ENCODE measurements around the gene DNLZ. TPM values are rescaled to one million over a fixed set of nuclear protein-coding genes. Genes with fewer than 3 reads are reported as not detected.

DNLZ gene
- total RNA-seq, 4 donors from 2014 or later = 16.2 to 58.4 (median 23.1) TPM

- no peak for TF ChIP-seq CTCF (IDR thresholded peaks at IDR 0.05)
- no peak for TF ChIP-seq POLR2A (IDR thresholded peaks at IDR 0.05)
- peaks cover 29 to 36% of the 10 kb centered on the region in 2 donors for H3K36me3 ChIP-seq
- no peaks in the 10 kb centered on the region for H3K9me3 ChIP-seq
- H3K4me1 ChIP-seq = no peaks in the 10 kb centered on the region
- no peak overlapping the region for H3K4me3 ChIP-seq (replicated peaks in 1 of 3)
- WGBS, 2 donors = 94 to 96% methylated on average over 13 to 15 of the region's 17 CpGs
- H3K27me3 ChIP-seq = no peaks in the 10 kb centered on the region
- H3K27ac ChIP-seq = no peak overlapping the region
- no peak for DNase-seq
- intact Hi-C loops (cut with DNase I) = no loop called here
Measured at GRCh38 chr9:136380381-136380780, 16.8 kb upstream of the DNLZ start.

DNA sequence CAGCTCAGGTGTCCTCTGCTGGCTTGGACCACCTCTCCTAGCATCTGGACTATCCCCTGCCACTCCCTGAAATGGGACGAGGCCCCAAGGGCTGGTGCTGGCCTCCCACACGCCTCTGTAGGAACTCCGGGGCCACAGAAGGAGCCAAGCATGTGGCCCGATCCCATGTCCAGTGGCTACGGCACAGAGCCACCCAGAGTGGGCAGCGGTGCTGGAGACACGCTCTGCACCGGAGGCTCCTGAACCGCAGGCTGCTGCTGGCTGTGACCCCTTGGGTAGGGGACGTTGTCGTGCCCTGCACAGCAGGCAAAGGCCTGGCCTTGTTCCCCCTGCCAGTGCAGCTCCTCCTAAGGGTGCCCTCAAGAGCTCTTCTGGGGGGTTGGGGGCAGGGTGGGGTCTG is 16.3 kb upstream of the DNLZ start:
- Histone ChIP-seq H3K9me3 (no peaks in the 10 kb centered on the region), H3K27me3 (no peaks in the 10 kb centered on the region), H3K4me3 (replicated peaks in 1 of 3) (no peak overlapping the region), H3K36me3 (peaks cover 29 to 36% of the 10 kb centered on the region in 2 donors), H3K27ac (no peak overlapping the region), H3K4me1 (no peaks in the 10 kb centered on the region)
- DNase-seq = no peak
- intact Hi-C loops (cut with DNase I) = no loop called here
- 88% methylated on average over 11 of the region's 11 CpGs; no CpG with 5 or more reads in 1 of the 2 donors for WGBS, 2 donors
- TF ChIP-seq CTCF (IDR thresholded peaks at IDR 0.05) (no peak), POLR2A (IDR thresholded peaks at IDR 0.05) (no peak)

DNA sequence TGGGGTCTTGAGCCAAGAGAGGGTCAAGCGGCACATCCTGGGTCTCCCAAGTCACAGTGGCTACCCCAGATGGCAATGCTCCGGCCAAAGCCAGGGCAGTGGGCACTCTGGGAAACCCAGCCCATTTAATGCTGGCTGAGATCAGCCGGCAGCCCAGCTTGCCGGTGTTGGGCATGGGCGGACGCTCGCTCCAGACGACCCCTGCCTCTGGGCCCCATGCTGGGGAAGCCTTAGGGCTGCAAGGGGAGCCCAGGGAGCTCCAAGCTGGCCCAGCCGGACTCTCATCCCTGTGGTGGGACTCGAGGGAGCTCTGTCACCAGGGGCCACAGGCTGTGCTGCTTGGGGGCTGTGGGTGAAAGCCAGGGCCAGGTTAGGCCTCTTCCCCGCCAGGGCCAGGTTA is 15.9 kb upstream of the DNLZ start:
- TF ChIP-seq POLR2A (IDR thresholded peaks at IDR 0.05) (no peak), CTCF (IDR thresholded peaks at IDR 0.05) (no peak)
- Histone ChIP-seq H3K27me3 (no peaks in the 10 kb centered on the region), H3K4me3 (replicated peaks in 1 of 3) (no peak overlapping the region), H3K27ac (no peak overlapping the region), H3K4me1 (no peaks in the 10 kb centered on the region), H3K36me3 (peaks cover 29 to 32% of the 10 kb centered on the region in 2 donors), H3K9me3 (no peaks in the 10 kb centered on the region)
- no peak for DNase-seq
- intact Hi-C loops (cut with DNase I) = no loop called here
- whole genome bisulfite sequencing, 2 donors = 84 to 94% methylated on average over 3 to 4 of the region's 11 CpGs

DNA sequence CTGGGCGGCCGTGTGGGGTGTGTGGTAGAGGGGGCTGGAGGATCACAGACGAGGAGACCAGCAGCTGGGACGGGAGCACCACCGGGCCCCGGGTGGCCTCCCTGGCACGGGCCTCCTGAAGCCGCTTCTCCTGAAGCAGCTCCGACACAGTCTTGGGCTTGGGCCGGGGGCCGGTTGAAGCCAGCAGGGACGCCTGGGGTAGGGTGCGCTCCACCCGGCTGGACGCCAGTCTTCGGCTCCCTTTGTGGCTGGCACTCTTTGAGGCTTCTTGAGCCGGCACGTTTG is 15.4 kb upstream of the DNLZ start:
- no peak overlapping the region for H3K27ac ChIP-seq
- no peaks in the 10 kb centered on the region for H3K9me3 ChIP-seq
- no peak for DNase-seq
- TF ChIP-seq CTCF (IDR thresholded peaks at IDR 0.05) (no peak), POLR2A (IDR thresholded peaks at IDR 0.05) (no peak)
- H3K4me1 ChIP-seq = no peaks in the 10 kb centered on the region
- WGBS, 2 donors = 84 to 98% methylated on average over 9 to 17 of the region's 18 CpGs
- intact Hi-C loops (cut with DNase I) = no loop called here
- peaks cover 29% of the 10 kb centered on the region in 2 donors for H3K36me3 ChIP-seq
- no peaks in the 10 kb centered on the region for H3K27me3 ChIP-seq
- no peak overlapping the region for H3K4me3 ChIP-seq (replicated peaks in 1 of 3)

DNA sequence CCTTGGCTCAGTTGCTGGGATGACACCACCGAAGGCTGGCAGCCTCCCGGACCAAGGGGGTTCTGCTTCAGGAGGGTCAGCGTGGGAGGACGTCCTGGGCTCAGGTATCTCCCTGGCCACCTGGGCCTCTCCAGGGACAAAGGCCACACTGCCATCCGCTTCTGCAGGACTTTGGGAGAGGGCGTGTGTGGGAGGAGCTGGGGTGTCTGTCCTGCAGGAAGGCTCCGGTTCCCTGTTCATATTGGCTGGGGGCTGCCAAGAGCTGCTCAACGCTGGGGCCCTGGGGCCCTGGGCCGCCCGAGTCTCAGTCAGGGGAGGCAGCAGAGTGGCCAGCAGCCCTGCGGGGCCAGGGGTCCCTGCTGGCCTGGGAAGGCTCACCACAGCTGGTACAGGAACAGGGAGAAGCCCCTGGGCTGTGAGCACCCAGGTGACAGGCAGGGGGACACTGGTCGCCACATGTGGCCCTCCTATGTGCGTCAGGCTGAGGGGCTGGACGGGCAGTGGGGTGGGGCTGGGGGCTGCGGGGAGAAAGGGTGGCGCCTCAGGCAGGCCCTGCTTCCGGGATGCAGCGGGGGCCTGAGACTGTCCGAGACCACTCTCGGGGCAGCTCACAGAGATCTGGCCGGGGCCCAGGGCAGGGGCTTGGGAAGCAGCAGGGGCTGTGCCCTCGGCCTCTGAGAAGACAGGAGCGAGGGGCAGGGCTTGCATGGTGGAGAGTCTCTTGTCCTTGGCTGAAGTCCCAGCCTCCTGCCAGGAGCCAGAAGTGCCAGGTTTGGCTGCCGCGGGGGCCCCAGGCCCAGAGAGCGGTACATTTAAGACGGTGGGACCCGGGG is 14.8 kb upstream of the DNLZ start:
- H3K4me1 ChIP-seq = peaks cover 0 to 4% of the 10 kb centered on the region in 2 donors
- H3K36me3 ChIP-seq = peaks cover 27 to 28% of the 10 kb centered on the region in 2 donors
- H3K9me3 ChIP-seq = no peaks in the 10 kb centered on the region

More for the DNA sequence above, 14.8 kb upstream of the DNLZ start:
- intact Hi-C loops (cut with DNase I) = no loop called here
- Histone ChIP-seq H3K4me3 (replicated peaks in 1 of 3) (no peak overlapping the region), H3K27me3 (no peaks in the 10 kb centered on the region), H3K27ac (no peak overlapping the region)
- TF ChIP-seq POLR2A (IDR thresholded peaks at IDR 0.05) (no peak), CTCF (IDR thresholded peaks at IDR 0.05) (no peak)
- WGBS, 2 donors = 72 to 89% methylated on average over 12 to 21 of the region's 28 CpGs
- no peak for DNase-seq

Data from thyroid gland (tissue), 4 donors.